GM04504 (cell line): Measurements from ENCODE around the gene MICAL3.
"Not testable (repeated sequence)": the region's sequence is repeated elsewhere in the genome, so short reads cannot be mapped to it uniquely, and the experiment has no call there.

Experiments
- DNase-seq: peaks from one replicate; pipeline ENCODE4 v3.0.0-alpha.2; 2012; ENCODE audit warnings: low read depth

MICAL3 gene

DNA sequence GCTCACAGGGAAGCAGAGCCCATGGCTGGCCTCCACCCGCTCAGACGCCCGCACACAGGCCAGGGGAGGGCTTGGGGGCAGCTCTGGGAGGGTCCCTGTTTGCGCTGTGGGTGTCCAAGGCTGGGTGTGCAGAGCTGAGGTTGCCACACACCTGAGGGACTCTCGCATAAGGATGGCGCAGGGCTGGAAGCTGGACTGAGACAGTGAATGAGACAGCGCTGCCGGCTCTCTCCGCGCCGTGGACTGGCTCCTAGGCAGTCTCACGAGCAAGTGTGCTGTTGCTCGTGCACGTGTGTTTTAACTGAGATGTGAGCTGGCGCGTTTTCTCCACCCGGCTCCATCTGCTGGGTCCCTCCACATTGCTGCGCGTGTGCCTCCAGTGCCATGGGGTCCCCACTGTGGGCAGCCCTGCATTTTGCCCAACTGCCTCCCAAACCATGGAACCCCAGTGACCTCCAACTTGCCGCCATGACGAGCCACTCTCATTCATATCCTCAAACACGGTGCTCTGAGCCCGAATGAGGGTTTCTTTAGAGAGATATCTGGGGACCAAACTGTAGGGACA is 245.9 kb downstream of the MICAL3 start:
- DNase-seq, result no peak

DNA sequence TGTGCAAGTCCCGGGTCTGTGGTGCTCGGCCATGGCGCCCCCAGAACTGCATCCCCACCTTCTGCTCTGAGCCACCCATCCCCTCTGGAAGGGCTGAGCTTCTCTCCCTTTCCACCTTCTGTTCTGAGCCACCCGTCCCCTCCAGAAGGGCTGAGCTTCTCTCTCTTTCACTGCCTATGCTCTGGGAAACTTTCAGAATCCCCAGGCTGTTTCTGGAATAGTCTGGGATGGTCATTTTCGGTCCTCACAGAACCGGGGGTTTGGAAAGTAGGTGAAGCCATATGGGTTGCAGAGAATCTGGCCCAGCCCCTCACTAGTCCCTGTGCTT is 246.7 kb downstream of the MICAL3 start:
- DNase-seq, result no peak

- DNase-seq, result no peak
Measured at GRCh38 chr22:17777005-17777716, 247.2 kb downstream of the MICAL3 start.

- no peak for DNase-seq
Measured at GRCh38 chr22:17775781-17776465, 248.4 kb downstream of the MICAL3 start.

DNA sequence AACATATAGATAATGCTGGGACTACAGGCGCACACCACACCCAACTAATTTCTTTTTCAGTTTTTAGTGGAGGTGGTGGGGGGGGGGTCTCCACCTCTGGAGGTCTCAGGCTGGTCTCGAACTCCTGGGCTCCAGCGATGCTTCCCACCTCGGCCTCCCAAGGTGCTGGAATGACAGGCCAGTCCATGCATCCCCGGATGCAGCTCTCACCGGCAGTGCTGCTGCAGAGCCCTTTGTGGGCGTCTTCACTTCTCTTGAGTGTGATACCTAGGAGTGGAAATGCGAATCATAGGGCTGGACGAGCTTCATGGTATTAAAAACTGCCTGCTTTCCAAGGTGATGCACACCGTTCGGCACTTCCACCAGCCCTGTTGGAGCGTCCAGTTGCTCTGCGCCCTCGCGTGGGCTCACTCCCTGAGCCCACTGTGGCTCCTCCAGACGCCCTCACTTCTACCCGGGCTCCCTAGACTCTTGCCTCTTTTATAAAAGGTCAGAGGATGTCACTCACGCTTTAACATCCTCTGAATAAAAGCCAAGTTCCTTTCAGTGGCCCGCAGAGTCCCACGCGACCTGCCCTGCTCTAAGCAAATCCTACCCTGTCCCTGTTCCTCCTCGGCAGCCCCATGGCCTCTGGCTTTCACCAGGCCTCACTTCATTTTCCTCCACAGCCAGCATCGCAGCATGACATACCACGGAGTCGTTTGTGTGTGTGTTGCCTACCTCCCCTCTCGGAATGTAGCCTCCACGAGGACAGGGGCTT is 249.3 kb downstream of the MICAL3 start:
- DNase-seq, result no peak

GRCh38 chr22:17774206-17774925 is 250.0 kb downstream of the MICAL3 start, which contains the start of gene BID:
BID (minus strand) TSS chr22:17774469; CDS start chr22:17750116, 24,353 bp downstream.
- no peak for DNase-seq

DNA sequence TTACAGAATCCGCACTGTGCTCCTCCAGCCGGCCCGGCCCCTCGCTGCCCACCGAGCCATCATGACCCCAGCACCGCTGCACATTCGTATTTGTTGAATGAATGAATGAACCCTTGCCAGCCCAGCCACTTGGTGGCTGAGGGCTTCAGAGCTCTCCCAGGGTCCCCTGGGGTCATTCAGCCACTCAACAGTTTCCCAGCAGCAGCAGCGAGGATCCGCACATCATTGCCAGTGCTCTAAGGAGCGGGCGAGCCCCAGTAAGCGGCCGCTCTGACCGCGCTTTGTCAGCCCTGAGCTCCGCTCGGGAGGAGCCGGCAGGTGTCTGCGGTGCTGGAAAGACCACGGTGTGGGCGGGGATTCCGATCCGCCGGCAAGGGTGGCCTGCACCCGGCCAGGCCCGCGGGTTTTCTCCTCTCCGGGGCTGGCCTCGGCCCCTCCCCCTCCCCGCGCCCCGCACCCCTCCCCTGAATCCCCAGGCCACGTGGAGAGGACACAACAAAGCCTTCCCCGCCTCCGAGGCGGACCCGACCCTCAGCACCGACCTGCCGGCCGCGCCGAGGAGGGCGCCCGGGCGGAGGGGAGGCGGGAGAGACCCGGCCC is 250.7 kb downstream of the MICAL3 start:
- no peak for DNase-seq

DNA sequence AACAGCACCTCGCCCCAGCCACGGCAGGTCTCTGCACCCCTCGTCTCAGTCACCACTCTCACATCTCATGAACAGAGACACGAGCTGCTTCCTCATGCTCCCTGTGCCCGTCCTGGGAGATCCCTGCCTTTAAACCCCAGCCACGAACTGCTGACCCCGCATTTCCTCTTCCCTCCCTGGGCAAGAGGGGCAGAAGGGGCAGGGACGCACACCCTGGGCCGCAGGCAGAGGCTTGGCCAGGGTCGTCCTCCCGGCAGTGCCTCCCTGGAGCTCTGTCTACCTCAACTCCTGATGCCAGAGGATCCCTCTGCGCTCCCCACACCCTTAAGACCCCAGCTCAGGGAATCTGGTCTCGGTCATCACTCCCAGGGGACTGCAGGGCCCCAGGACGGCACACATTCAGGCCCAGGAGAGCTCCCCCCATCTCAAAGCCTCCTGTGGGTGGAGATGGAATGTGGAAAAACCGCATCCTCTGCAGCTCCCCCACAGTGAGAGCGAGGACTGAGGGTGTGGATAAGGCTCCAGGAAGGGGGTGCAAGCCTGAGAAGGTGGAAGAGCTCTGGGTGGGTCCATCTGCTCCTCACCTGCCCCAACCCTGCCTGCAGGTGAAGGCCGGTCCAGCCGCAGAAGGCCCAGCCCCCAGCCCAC is 251.3 kb downstream of the MICAL3 start:
- no peak for DNase-seq

DNA sequence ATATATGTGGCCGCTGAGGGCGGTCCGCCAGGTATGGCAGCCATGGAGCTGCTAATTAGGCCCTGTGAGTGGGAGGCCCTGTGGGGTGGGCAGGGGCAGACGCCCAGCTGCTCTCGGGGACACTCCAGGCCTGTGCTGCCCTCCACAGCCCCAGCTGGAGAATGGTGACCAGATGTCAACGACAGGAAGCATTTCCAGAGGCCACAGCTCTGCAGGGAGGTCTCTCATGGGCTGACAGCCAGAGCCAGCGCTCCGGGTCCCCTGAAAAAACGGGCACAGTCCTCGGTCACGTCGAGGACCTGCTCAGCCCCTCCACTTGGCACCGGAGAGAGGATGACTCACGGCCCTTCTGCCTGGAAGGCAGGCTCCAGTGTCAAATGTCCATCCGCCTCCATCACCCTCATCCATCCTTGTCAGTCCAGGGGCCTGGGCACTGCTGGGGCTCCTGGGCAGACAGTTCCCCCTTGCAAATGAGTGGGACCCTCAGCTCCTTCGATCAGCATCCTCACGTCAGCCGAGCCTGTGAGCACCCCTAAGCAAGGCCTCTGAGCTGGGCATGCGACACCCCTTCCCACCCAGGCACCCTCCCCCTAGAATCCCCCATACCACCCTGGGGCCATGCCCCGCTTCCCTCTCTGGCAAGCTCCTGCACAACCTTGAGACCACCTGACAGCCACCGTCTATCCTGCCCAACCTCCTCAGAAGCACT is 252.0 kb downstream of the MICAL3 start:
- DNase-seq, result no peak

GRCh38 chr22:17770180-17771077 is 253.9 kb downstream of the MICAL3 start:
- DNase-seq, result no peak

DNA sequence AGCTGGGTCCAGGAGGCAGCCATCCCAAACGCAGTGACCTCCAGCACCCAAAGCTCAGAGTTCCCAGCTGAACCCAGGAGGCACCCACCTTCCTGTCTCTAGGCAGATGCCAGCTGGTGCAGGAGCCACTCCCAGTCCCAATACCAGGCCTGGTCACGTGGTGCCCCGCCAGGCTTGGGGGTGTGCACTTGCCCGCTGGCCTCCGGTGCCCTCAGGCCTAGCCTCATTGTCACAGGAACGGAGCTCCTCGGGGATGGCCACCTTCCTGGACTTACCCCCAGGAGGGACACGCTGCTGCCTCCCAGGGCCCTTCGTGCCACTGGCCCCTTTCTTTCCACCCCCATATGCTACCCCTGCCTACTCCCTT is 254.7 kb downstream of the MICAL3 start:
- DNase-seq, result no peak

DNA sequence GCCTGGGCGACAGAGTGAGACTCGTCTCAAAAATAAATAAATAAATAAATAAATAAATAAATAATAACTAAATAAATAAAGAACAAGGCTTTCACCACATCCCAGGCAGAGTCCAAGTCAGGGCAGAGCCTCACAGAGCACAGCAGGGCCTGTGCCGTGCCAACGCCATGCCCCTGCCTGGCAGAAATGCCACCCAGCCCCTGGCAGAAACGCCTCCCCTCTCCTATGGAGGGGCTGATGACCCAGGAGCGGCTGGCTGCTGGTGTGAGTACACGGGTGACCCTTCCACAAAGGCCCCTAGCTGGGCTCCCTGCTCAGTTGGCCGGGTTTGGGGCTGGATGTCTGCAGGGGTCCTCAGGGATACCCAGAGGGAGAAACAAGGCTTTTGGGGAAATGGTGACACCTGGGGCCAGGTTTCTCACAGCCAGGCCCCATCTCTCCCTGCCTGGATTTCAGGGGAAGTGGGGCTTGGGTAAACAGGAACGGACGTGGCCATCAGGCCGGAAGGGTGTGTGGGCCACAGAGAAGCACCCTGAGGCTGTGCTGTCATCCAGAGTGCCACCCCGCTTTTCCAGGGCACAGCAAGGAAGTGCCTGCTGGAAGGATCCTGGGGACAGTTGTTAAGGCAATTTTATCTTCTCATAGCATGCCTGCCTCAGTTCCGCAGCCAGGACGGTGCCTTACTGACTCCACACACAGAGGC is 255.2 kb downstream of the MICAL3 start:
- no peak for DNase-seq

GRCh38 chr22:17767233-17768065 is 256.9 kb downstream of the MICAL3 start:
- no peak for DNase-seq

- not testable (repeated sequence) for DNase-seq
Measured at GRCh38 chr22:17764852-17765251, 259.5 kb downstream of the MICAL3 start.

GRCh38 chr22:17764036-17764435 is 260.3 kb downstream of the MICAL3 start:
- DNase-seq, result no peak

DNA sequence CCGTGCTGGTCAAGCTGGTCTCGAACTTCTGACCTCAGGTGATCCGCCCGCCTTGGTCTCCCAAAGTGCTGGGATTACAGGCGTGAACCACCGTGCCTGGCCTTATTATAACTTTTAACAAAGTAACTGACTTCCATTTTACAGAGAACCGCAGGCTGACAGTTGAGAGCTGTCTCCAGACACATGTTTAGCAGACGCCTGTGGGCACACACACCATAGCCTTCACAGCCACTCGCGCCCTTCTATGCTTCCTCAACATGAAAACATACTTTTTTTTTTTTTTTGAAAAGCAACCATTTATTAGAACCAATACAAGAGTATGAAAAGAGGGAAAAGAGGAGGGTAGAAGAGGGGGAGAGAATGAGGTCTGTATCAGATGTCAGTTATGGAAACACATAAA is 260.9 kb downstream of the MICAL3 start:
- DNase-seq, result not testable (repeated sequence)

- DNase-seq, result no peak
Measured at GRCh38 chr22:17761138-17761488, 263.2 kb downstream of the MICAL3 start.
